HCT116 (cell line): Measurements from ENCODE around the gene FGF21.

Experiments
- CEBPB ChIP-seq: IDR thresholded peaks from 2 replicates; pipeline ENCODE4 v1.6.1; 2012; ENCODE audit warnings: low read depth
- CTCF ChIP-seq, 3 experiments: fragments of 200-600 bp in 1 of 3; sonication (generic) in 1 of 3; IDR thresholded peaks in 2 of 3; conservative IDR thresholded peaks in 1 of 3; 2 replicates each; pipeline ENCODE4 v1.5.1; 2012 to 2017; ENCODE audit warnings: low read depth in 2 of 3, low read length in 2 of 3, antibody characterized with exemption in 1 of 3, borderline replicate concordance in 1 of 3, control low read depth in 1 of 3, mild to moderate bottlenecking in 1 of 3, mixed read lengths in 1 of 3, mixed run types in 1 of 3, moderate library complexity in 1 of 3; ENCODE audit not compliant: insufficient read depth in 1 of 3

GRCh38 chr19:48731452-48731851 lies 23.9 kb upstream of the FGF21 start:
- TF ChIP-seq CEBPB (no peak), CTCF (IDR thresholded peaks at IDR 0.05 in 2 of 3, conservative IDR thresholded peaks at IDR 0.05 in 1 of 3; ENCODE audit: borderline replicate concordance in 1 of 3, insufficient read depth in 1 of 3, low read depth in 2 of 3, low read length in 2 of 3) (no peak)
